Uterus (tissue), 4 donors: ENCODE results near the gene S100A1. TPM values are rescaled to one million over a fixed set of nuclear protein-coding genes. Genes with fewer than 3 reads are reported as not detected.

Experiments
- DNase-seq, 2 donors: peaks; one replicate each; pipeline ENCODE4 v3.0.0-alpha.2; 2019 to 2020
- H3K27ac ChIP-seq, 2 donors: fragments of 200-600 bp; sonication (generic); 1 replicate in 1 of 2; 2 replicates in 1 of 2; pipeline ENCODE4 v1.5.1; 2016 to 2018
- H3K27me3 ChIP-seq, 2 donors: fragments of 200-600 bp; sonication (generic); one replicate each; pipeline ENCODE4 v1.5.1; 2018 to 2019; ENCODE audit warnings: control low read depth in 1 of 2
- H3K36me3 ChIP-seq, 2 donors: fragments of 200-600 bp; sonication (generic); one replicate each; pipeline ENCODE4 v1.5.1; 2019; ENCODE audit warnings: control low read depth in 1 of 2
- H3K4me1 ChIP-seq, 2 donors: fragments of 200-600 bp; sonication (generic); one replicate each; pipeline ENCODE4 v1.5.1; 2018 to 2019; ENCODE audit warnings: control low read depth in 1 of 2
- H3K4me3 ChIP-seq, 2 donors: fragments of 200-600 bp; sonication (generic); 1 replicate in 1 of 2; 2 replicates in 1 of 2; pipeline ENCODE4 v1.5.1; 2018 to 2019; ENCODE audit warnings: mild to moderate bottlenecking in 1 of 2
- H3K9me3 ChIP-seq, 2 donors: fragments of 200-600 bp; sonication (generic); one replicate each; pipeline ENCODE4 v1.5.1; 2019; ENCODE audit warnings: control low read depth in 1 of 2
- CTCF ChIP-seq, 4 experiments: fragments of 200-600 bp in 2 of 4; fragments of 450-650 bp in 2 of 4; sonication (generic) in 2 of 4; IDR thresholded peaks; one replicate each; pipeline ENCODE4 v1.5.1; 2016 to 2019; ENCODE audit warnings: antibody characterized with exemption in 4 of 4, mild to moderate bottlenecking in 2 of 4, moderate library complexity in 1 of 4
- POLR2A ChIP-seq, 2 donors: fragments of 450-650 bp; IDR thresholded peaks; one replicate each; pipeline ENCODE4 v1.6.1; 2016; ENCODE audit warnings: antibody characterized with exemption in 2 of 2, mild to moderate bottlenecking in 1 of 2, moderate library complexity in 1 of 2
- intact Hi-C: fragments of 100-400 bp; cut with DNase I; formaldehyde crosslinking; loops from one replicate; pipeline ENCODE4 v1.15.1; 2023; ENCODE audit warnings: low total_unique reads
- total RNA-seq, 4 donors: library from RNA; depleted of rRNA in 3 of 4; stranded (reverse); fragments of >200 nt in 3 of 4; gene quantifications; one replicate each; pipeline versions ENCODE4 v1.1.0 to v1.2.4, GENCODE V29; 2014 to 2023
- donor health status: DM: yes; HTN: yes; CAD: no.

The S100A1 gene
- total RNA-seq, 4 donors from 2014 or later: 3.8 TPM; not detected in 3

DNA sequence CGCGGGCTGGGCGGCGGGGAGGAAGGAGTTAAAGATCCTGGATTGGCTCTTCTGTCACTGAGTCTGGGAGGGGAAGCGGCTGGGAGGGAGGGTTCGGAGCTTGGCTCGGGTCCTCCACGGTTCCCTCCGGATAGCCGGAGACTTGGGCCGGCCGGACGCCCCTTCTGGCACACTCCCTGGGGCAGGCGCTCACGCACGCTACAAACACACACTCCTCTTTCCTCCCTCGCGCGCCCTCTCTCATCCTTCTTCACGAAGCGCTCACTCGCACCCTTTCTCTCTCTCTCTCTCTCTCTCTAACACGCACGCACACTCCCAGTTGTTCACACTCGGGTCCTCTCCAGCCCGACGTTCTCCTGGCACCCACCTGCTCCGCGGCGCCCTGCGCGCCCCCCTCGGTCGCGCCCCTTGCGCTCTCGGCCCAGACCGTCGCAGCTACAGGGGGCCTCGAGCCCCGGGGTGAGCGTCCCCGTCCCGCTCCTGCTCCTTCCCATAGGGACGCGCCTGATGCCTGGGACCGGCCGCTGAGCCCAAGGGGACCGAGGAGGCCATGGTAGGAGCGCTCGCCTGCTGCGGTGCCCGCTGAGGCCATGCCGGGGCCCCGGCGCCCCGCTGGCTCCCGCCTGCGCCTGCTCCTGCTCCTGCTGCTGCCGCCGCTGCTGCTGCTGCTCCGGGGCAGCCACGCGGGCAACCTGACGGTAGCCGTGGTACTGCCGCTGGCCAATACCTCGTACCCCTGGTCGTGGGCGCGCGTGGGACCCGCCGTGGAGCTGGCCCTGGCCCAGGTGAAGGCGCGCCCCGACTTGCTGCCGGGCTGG is 50.5 kb downstream of the S100A1 start, which contains the start of gene NPR1:
Gene NPR1 (plus strand): TSS at position 170 of the 818 bp plus-strand sequence. CDS start 421 bp downstream, at position 591.
- peak; percentile 69 to 83 for DNase-seq
- Histone ChIP-seq H3K36me3 (no peaks in the 10 kb centered on the region), H3K4me3 (peak within 1 kb of the TSS; percentile 47 to 69), H3K4me1 (no peaks in the 10 kb centered on the region), H3K9me3 (no peaks in the 10 kb centered on the region), H3K27me3 (no peaks in the 10 kb centered on the region), H3K27ac (peak within 1 kb of the TSS; percentile 74 to 83)
- intact Hi-C loops: loop anchor here (10.0 kb wide), 1 partner anchor 306 kb away; the partner anchor contains the start of gene RAB13
- no peak for TF ChIP-seq POLR2A (IDR thresholded peaks at IDR 0.05)
- peak in 1 of 4 experiments; percentile 6 for TF ChIP-seq CTCF (IDR thresholded peaks at IDR 0.05)

DNA sequence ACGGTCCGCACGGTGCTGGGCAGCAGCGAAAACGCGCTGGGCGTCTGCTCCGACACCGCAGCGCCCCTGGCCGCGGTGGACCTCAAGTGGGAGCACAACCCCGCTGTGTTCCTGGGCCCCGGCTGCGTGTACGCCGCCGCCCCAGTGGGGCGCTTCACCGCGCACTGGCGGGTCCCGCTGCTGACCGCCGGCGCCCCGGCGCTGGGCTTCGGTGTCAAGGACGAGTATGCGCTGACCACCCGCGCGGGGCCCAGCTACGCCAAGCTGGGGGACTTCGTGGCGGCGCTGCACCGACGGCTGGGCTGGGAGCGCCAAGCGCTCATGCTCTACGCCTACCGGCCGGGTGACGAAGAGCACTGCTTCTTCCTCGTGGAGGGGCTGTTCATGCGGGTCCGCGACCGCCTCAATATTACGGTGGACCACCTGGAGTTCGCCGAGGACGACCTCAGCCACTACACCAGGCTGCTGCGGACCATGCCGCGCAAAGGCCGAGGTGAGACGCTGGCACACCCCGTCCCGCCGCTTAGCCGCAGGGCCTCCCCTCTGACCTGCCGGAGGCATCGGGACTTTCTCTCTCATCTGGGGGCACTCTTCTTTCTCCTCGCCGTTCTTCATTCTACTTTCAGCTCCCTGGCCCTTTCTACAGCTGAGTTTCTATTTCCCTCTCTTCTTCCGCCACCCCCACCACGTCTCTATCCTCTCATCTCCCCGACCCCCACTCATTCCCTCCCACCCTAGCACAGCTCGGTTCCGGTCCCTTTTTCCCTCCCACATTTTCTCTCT is 51.3 kb downstream of the S100A1 start:
- Histone ChIP-seq H3K9me3 (no peaks in the 10 kb centered on the region), H3K4me3 (peak overlapping the region; percentile 47 to 69), H3K4me1 (no peaks in the 10 kb centered on the region), H3K27ac (peak overlapping the region; percentile 74 to 83), H3K27me3 (no peaks in the 10 kb centered on the region), H3K36me3 (no peaks in the 10 kb centered on the region)
- intact Hi-C loops: loop anchor here (5.0 to 10.0 kb wide), 2 partner anchors 73 to 305 kb away; partner anchors contain the start of gene RAB13
- DNase-seq: peak in 1 of 2 donors; percentile 40
- TF ChIP-seq CTCF (IDR thresholded peaks at IDR 0.05): peak in 3 of 4 experiments; percentile 30 to 38 (median 35)
- no peak for TF ChIP-seq POLR2A (IDR thresholded peaks at IDR 0.05)

- Histone ChIP-seq H3K36me3 (no peaks in the 10 kb centered on the region), H3K4me3 (peak overlapping the region; percentile 47 to 69), H3K27ac (peak overlapping the region; percentile 74 to 83), H3K27me3 (no peaks in the 10 kb centered on the region), H3K4me1 (no peaks in the 10 kb centered on the region), H3K9me3 (no peaks in the 10 kb centered on the region)
- intact Hi-C loops: loop anchor here (5.0 kb wide), 1 partner anchor 72 kb away; no protein-coding TSS in a partner anchor
- DNase-seq: no peak
- TF ChIP-seq CTCF (IDR thresholded peaks at IDR 0.05) (no peak), POLR2A (IDR thresholded peaks at IDR 0.05) (no peak)
Observed at GRCh38 chr1:153680120-153680403, 51.8 kb downstream of the S100A1 start.

Other genes starting within 250 kb of the S100A1 start
- gene S100A8, start 237.4 kb upstream of the S100A1 start, total RNA-seq: 10 to 100 TPM in 2 of 4 donors, 1 to 10 TPM in 1, not detected in 1; 5.4 to 25.2 (median 24.7) TPM
- not detected for gene S100A7A, start 211.9 kb upstream of the S100A1 start, total RNA-seq
- 1 to 10 TPM in 1 of 4 donors, not detected in 3; 3.5 TPM for gene S100A7, start 167.8 kb upstream of the S100A1 start, total RNA-seq
- 100 to 1,000 TPM in 3 of 4 donors, 10 to 100 TPM in 1; 55.5 to 729 (median 448) TPM for gene S100A6, start 92.4 kb upstream of the S100A1 start, total RNA-seq
- not detected for gene S100A5, start 87.5 kb upstream of the S100A1 start, total RNA-seq
- 100 to 1,000 TPM in 3 of 4 donors, 10 to 100 TPM in 1; 58.9 to 226 (median 155) TPM for gene S100A4, start 82.6 kb upstream of the S100A1 start, total RNA-seq
- gene S100A3, start 79.2 kb upstream of the S100A1 start, total RNA-seq: 1 to 10 TPM in 2 of 4 donors, not detected in 2; 1.2 to 3.7 TPM
- 1 to 10 TPM in 2 of 4 donors, not detected in 2; 2.1 to 2.7 TPM for gene S100A2, start 62.6 kb upstream of the S100A1 start, total RNA-seq
- 100 to 1,000 TPM in 1 of 4 donors, 10 to 100 TPM in 3; 57.4 to 122 (median 72.1) TPM for gene S100A16, start 15.3 kb upstream of the S100A1 start, total RNA-seq
- gene S100A14, start 12.1 kb upstream of the S100A1 start, total RNA-seq: 1 to 10 TPM in 1 of 4 donors, under 1 TPM in 1, not detected in 2; 0.29 to 6.2 TPM
- 100 to 1,000 TPM in 2 of 4 donors, 10 to 100 TPM in 2; 25.9 to 269 (median 126) TPM for gene S100A13, start 929 bp upstream of the S100A1 start, total RNA-seq
- gene CHTOP, start 5.6 kb downstream of the S100A1 start, total RNA-seq: 10 to 100 TPM; 43.8 to 91.0 (median 70.8) TPM
- 100 to 1,000 TPM in 1 of 4 donors, 10 to 100 TPM in 3; 35.5 to 101 (median 71.3) TPM for gene SNAPIN, start 30.3 kb downstream of the S100A1 start, total RNA-seq
- gene ILF2, start 42.6 kb downstream of the S100A1 start, total RNA-seq: 100 to 1,000 TPM in 3 of 4 donors, 10 to 100 TPM in 1; 82.7 to 252 (median 111) TPM
- gene NPR1, start 50.3 kb downstream of the S100A1 start, total RNA-seq: 10 to 100 TPM; 34.1 to 74.0 (median 50.8) TPM
- gene INTS3, start 99.6 kb downstream of the S100A1 start, total RNA-seq: 10 to 100 TPM; 35.9 to 70.1 (median 61.3) TPM
- 100 to 1,000 TPM in 1 of 4 donors, 10 to 100 TPM in 3; 12.9 to 364 (median 36.7) TPM for gene SLC27A3, start 147.0 kb downstream of the S100A1 start, total RNA-seq